ENCODE results near the gene LMO2.

Gene LMO2

GRCh38 chr11:33912405-33913361 lies 20.8 kb upstream of the LMO2 start:
- no peak for DNase-seq

- DNase-seq, result no peak
These were observed 19.1 kb upstream of the LMO2 start for GRCh38 chr11:33910958-33911339.

GRCh38 chr11:33910296-33910957 lies 18.6 kb upstream of the LMO2 start:
- no peak for DNase-seq

- no peak for DNase-seq
These were observed 17.7 kb upstream of the LMO2 start for GRCh38 chr11:33909552-33909951.

GRCh38 chr11:33909150-33909549 lies 17.3 kb upstream of the LMO2 start:
- DNase-seq, result no peak

GRCh38 chr11:33907421-33907820 lies 15.5 kb upstream of the LMO2 start:
- DNase-seq, result no peak

- DNase-seq, result no peak
These were observed 14.8 kb upstream of the LMO2 start for GRCh38 chr11:33906484-33907186.

GRCh38 chr11:33904102-33904501 lies 12.2 kb upstream of the LMO2 start:
- DNase-seq, result no peak

GRCh38 chr11:33900159-33900840 lies 8.4 kb upstream of the LMO2 start:
- no peak for DNase-seq

GRCh38 chr11:33899400-33900037 lies 7.6 kb upstream of the LMO2 start:
- no peak for DNase-seq

GRCh38 chr11:33898957-33899356 lies 7.1 kb upstream of the LMO2 start:
- no peak for DNase-seq

GRCh38 chr11:33897761-33898375 lies 6.0 kb upstream of the LMO2 start:
- DNase-seq, result no peak

- DNase-seq, result no peak
These were observed 5.0 kb upstream of the LMO2 start for GRCh38 chr11:33896911-33897310.

GRCh38 chr11:33895752-33896137 lies 3.9 kb upstream of the LMO2 start:
- DNase-seq, result no peak

- DNase-seq, result no peak
These were observed 2.5 kb upstream of the LMO2 start for GRCh38 chr11:33894398-33894746.

- no peak for DNase-seq
These were observed 2.0 kb upstream of the LMO2 start for GRCh38 chr11:33893711-33894397.

GRCh38 chr11:33892906-33893594 lies 1.2 kb upstream of the LMO2 start:
- no peak for DNase-seq

GRCh38 chr11:33889821-33890378 lies 2.0 kb downstream of the LMO2 start:
- no peak for DNase-seq

- DNase-seq, result no peak
These were observed 2.6 kb downstream of the LMO2 start for GRCh38 chr11:33889296-33889695.

- no peak for DNase-seq
These were observed 4.0 kb downstream of the LMO2 start for GRCh38 chr11:33887886-33888285.
